OCI-LY1 (cell line): ENCODE data around the gene CCDC60.

Experiments used
- H2AFZ ChIP-seq: fragments of 200-600 bp; sonication (generic), shearing (Covaris generic); 2 replicates; pipeline ENCODE4 v1.6.0; 2014; ENCODE audit warnings: antibody characterized with exemption, mild to moderate bottlenecking, low read length
- H3F3A ChIP-seq: fragments of 200-600 bp; sonication (generic), shearing (Covaris generic); 2 replicates; pipeline ENCODE4 v1.6.0; 2014; ENCODE audit warnings: mild to moderate bottlenecking, antibody characterized with exemption, low read length, moderate library complexity; ENCODE audit not compliant: insufficient read depth
- H3K27ac ChIP-seq: fragments of 200-600 bp; sonication (generic); 2 replicates; pipeline ENCODE4 v1.5.1; 2014; ENCODE audit warnings: low read length, mixed run types, mild to moderate bottlenecking, low read depth; ENCODE audit not compliant: poor library complexity, severe bottlenecking
- H3K27me3 ChIP-seq: fragments of 200-600 bp; sonication (generic); 2 replicates; pipeline ENCODE4 v1.6.0; 2014; ENCODE audit warnings: antibody characterized with exemption, mild to moderate bottlenecking, low read length, moderate library complexity; ENCODE audit not compliant: insufficient read depth
- H3K36me3 ChIP-seq: fragments of 200-600 bp; sonication (generic); 2 replicates; pipeline ENCODE4 v1.6.1; 2014; ENCODE audit warnings: mild to moderate bottlenecking, antibody characterized with exemption, low read length, moderate library complexity, mixed read lengths; ENCODE audit not compliant: insufficient read depth
- H3K4me1 ChIP-seq: fragments of 200-600 bp; sonication (generic); 2 replicates; pipeline ENCODE4 v1.5.1; 2014; ENCODE audit warnings: mild to moderate bottlenecking, low read length, moderate library complexity; ENCODE audit not compliant: insufficient read depth, severe bottlenecking
- H3K4me2 ChIP-seq: fragments of 200-600 bp; sonication (generic), shearing (Covaris generic); 2 replicates; pipeline ENCODE4 v1.6.1; 2014; ENCODE audit warnings: low read length
- H3K4me3 ChIP-seq: fragments of 200-600 bp; sonication (generic); 2 replicates; pipeline ENCODE4 v1.5.1; 2014; ENCODE audit warnings: low read length, low read depth, mild to moderate bottlenecking, mixed read lengths; ENCODE audit not compliant: poor library complexity, severe bottlenecking
- H3K79me2 ChIP-seq: fragments of 200-600 bp; shearing (Covaris generic); 2 replicates; pipeline ENCODE4 v1.6.1; 2016; ENCODE audit warnings: mixed run types, low read length, mixed read lengths; ENCODE audit not compliant: insufficient read depth
- H3K9ac ChIP-seq: fragments of 200-600 bp; sonication (generic), shearing (Covaris generic); 2 replicates; pipeline ENCODE4 v1.6.1; 2014; ENCODE audit warnings: mild to moderate bottlenecking, low read length, mixed read lengths
- H3K9me2 ChIP-seq: fragments of 200-600 bp; sonication (generic), shearing (Covaris generic); 2 replicates; pipeline ENCODE4 v1.6.1; 2014; ENCODE audit warnings: low read depth, mild to moderate bottlenecking, low read length, mixed read lengths
- H3K9me3 ChIP-seq: fragments of 200-600 bp; shearing (Covaris generic); 2 replicates; pipeline ENCODE4 v1.6.1; 2014; ENCODE audit warnings: low read length, mixed read lengths
- H4K20me1 ChIP-seq: fragments of 200-600 bp; sonication (generic), shearing (Covaris generic); 2 replicates; pipeline ENCODE4 v1.6.0; 2016; ENCODE audit warnings: mild to moderate bottlenecking, low read length; ENCODE audit not compliant: insufficient read depth
- CTCF ChIP-seq: fragments of 200-600 bp; sonication (generic), shearing (Covaris generic); IDR thresholded peaks from 2 replicates; pipeline ENCODE4 v1.5.1; 2017; ENCODE audit warnings: mild to moderate bottlenecking, antibody characterized with exemption, low read length, moderate library complexity, mixed read lengths
- EZH2 ChIP-seq: fragments of 200-600 bp; sonication (generic), shearing (Covaris generic); IDR thresholded peaks from 2 replicates; pipeline ENCODE4 v1.8.0; 2017; ENCODE audit warnings: borderline replicate concordance, mixed run types, mild to moderate bottlenecking, antibody characterized with exemption, low read length, moderate library complexity, mixed read lengths

CCDC60 gene

GRCh38 chr12:119406811-119407210, 72.3 kb downstream of the CCDC60 start:
- Histone ChIP-seq H3K9ac (no peak overlapping the region), H3K4me1 (no peaks in the 10 kb centered on the region), H3F3A (no peaks in the 10 kb centered on the region), H3K4me3 (no peak overlapping the region), H3K4me2 (no peak overlapping the region), H3K79me2 (no peaks in the 10 kb centered on the region), H4K20me1 (no peaks in the 10 kb centered on the region), H3K9me2 (no peaks in the 10 kb centered on the region), H3K9me3 (no peaks in the 10 kb centered on the region), H2AFZ (no peak overlapping the region), H3K36me3 (no peaks in the 10 kb centered on the region), H3K27me3 (no peaks in the 10 kb centered on the region), H3K27ac (no peak overlapping the region)
- TF ChIP-seq EZH2 (no peak), CTCF (no peak)

DNA sequence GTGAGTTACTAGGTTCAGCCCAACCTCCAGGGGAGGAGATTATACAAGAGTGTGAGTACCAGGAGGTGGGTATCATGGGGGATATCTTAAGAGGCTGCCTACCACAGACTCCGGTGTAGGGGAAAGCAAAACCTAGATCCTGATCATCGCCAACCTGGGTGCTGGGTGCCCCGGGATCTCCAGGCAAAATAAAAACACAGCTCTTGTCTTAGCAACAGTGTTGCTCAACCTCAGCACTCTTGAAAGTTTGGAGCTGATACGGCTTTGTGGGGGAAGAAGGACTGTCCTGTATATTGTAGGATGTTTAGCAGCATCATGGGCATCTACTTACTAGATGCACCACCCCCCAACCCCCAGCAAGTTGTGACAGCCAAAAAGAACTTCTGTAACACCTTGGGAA, 74.5 kb downstream of the CCDC60 start:
- H3F3A ChIP-seq = no peaks in the 10 kb centered on the region
- TF ChIP-seq CTCF = no peak
- TF ChIP-seq EZH2 = no peak
- H3K9me2 ChIP-seq = no peaks in the 10 kb centered on the region
- H3K9me3 ChIP-seq = no peaks in the 10 kb centered on the region
- no peak overlapping the region for H3K27ac ChIP-seq
- H3K9ac ChIP-seq = no peak overlapping the region
- no peaks in the 10 kb centered on the region for H3K79me2 ChIP-seq
- H3K4me2 ChIP-seq = no peak overlapping the region
- no peak overlapping the region for H3K4me3 ChIP-seq
- H3K36me3 ChIP-seq = no peaks in the 10 kb centered on the region
- no peaks in the 10 kb centered on the region for H3K4me1 ChIP-seq
- H4K20me1 ChIP-seq = no peaks in the 10 kb centered on the region
- no peak overlapping the region for H2AFZ ChIP-seq
- no peaks in the 10 kb centered on the region for H3K27me3 ChIP-seq

DNA sequence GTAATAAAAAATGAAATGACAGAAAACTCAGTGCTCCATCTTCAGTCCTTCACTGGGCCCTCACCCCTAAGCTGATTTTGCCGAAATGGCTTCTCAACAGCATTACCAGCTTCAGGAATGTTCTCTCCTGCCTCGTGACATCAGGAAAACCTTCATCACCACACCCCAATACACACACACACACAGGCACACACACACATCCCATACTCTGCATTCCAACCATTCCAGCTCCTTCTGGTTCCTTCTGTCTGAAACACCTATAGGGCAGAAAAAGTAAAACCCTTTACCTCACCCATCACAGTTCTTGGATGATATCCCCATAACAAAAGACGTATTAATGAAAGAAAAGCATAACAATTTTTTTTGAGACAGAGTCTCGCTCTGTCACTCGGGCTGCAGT, 75.9 kb downstream of the CCDC60 start:
- no peaks in the 10 kb centered on the region for H4K20me1 ChIP-seq
- no peaks in the 10 kb centered on the region for H3K27me3 ChIP-seq
- TF ChIP-seq EZH2 = no peak
- TF ChIP-seq CTCF = no peak
- no peaks in the 10 kb centered on the region for H3K9me2 ChIP-seq
- H3F3A ChIP-seq = no peaks in the 10 kb centered on the region
- H3K9ac ChIP-seq = no peak overlapping the region
- no peaks in the 10 kb centered on the region for H3K79me2 ChIP-seq
- no peaks in the 10 kb centered on the region for H3K9me3 ChIP-seq
- H3K4me2 ChIP-seq = no peak overlapping the region
- no peak overlapping the region for H2AFZ ChIP-seq
- H3K4me3 ChIP-seq = no peak overlapping the region
- no peak overlapping the region for H3K27ac ChIP-seq
- H3K4me1 ChIP-seq = no peaks in the 10 kb centered on the region
- no peaks in the 10 kb centered on the region for H3K36me3 ChIP-seq
